Measurements from ENCODE around the gene RNU5B-1.

The RNU5B-1 gene

DNA sequence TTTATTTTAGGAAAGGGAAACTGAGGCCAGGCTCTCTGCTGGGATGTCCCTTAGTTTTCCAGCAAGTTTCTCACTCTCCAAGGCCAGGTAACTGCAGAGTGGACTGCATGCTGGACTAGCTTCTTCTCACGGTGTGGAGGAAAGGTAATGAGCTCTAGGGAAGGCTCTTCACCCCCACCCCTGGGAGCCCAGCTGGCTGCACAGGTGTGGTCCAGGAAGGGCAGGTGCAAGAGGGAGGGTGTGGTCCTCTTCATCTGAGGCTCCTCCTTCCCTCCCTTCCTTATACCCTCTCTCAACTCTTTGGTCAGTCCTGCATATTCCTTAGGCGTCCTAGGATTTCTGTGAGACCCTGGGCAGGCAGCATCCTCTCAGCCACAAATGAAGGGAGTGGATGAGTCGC, 33.9 kb downstream of the RNU5B-1 start:
- H3K27ac ChIP-seq: no peak overlapping the region
- TF ChIP-seq CTCF (IDR thresholded peaks at IDR 0.05) (no peak), ZFX (IDR thresholded peaks at IDR 0.05; ENCODE audit: borderline replicate concordance) (no peak)

GRCh38 chr15:65338823-65339222, 34.3 kb downstream of the RNU5B-1 start:
- H3K27ac ChIP-seq: no peak overlapping the region
- TF ChIP-seq ZFX (IDR thresholded peaks at IDR 0.05; ENCODE audit: borderline replicate concordance) (no peak), CTCF (IDR thresholded peaks at IDR 0.05) (no peak)

GRCh38 chr15:65339416-65339815, 34.9 kb downstream of the RNU5B-1 start:
- no peak for TF ChIP-seq ZFX (IDR thresholded peaks at IDR 0.05; ENCODE audit: borderline replicate concordance)
- no peak for TF ChIP-seq CTCF (IDR thresholded peaks at IDR 0.05)
- no peak overlapping the region for H3K27ac ChIP-seq

- TF ChIP-seq ZFX (IDR thresholded peaks at IDR 0.05; ENCODE audit: borderline replicate concordance) (no peak), CTCF (IDR thresholded peaks at IDR 0.05) (no peak)
Observed at GRCh38 chr15:65339920-65340319, 35.4 kb downstream of the RNU5B-1 start.

DNA sequence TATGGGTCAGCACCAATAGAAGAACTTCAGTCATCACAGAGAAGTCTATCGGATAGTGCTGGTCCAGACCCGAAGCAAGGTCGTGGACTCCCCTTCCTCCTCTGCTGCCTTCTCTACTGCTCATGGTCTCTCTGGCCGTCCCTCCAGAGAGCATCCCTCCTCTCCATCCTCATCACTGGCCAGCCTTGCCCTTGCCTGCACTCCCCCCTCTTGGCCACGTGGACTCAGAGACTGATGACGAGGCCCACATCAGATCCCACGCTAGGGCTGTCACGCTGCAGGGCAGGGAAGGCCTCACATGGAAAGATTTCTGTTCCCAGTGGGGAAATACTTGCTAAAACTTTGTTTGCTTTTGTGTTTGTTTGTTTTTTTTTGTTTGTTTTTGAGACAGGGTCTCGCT, 38.0 kb downstream of the RNU5B-1 start:
- TF ChIP-seq CTCF (IDR thresholded peaks at IDR 0.05): no peak
- no peak for TF ChIP-seq ZFX (IDR thresholded peaks at IDR 0.05; ENCODE audit: borderline replicate concordance)
- H3K27ac ChIP-seq: no peak overlapping the region

More at GRCh38 chr15:65339920-65340319, 35.4 kb downstream of the RNU5B-1 start:
- no peak overlapping the region for H3K27ac ChIP-seq

DNA sequence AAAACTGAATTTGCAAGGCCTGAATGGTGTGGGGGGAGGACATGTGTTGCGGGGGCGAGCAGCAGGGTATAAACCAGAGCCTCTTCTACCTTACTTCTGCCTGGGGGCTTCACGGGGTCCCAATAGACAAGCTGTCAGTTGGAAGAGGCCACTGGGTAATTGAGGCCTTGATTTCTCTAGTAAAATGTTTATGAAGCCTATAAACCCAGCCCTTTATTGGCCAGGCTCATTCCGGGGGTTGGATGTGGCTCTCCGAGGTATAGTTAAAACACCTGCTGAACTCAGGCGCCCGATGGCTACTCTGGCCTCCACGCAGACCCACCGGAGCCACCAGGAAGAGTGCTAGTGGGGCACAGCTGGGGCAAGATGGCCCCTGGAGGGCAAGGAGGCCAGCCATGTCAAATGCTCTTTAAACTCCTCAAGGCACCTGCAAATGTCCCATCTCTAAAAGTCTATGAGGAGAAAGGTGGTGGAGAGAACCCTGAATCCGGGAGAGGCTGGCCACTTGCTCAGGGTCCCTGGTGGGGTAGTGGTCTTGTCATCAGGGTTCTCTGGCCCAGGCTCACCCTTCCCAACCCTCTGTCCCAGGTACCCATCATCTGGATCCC, 39.0 kb downstream of the RNU5B-1 start:
- no peak for TF ChIP-seq CTCF (IDR thresholded peaks at IDR 0.05)
- TF ChIP-seq ZFX (IDR thresholded peaks at IDR 0.05; ENCODE audit: borderline replicate concordance): no peak
- H3K27ac ChIP-seq: no peak overlapping the region

DNA sequence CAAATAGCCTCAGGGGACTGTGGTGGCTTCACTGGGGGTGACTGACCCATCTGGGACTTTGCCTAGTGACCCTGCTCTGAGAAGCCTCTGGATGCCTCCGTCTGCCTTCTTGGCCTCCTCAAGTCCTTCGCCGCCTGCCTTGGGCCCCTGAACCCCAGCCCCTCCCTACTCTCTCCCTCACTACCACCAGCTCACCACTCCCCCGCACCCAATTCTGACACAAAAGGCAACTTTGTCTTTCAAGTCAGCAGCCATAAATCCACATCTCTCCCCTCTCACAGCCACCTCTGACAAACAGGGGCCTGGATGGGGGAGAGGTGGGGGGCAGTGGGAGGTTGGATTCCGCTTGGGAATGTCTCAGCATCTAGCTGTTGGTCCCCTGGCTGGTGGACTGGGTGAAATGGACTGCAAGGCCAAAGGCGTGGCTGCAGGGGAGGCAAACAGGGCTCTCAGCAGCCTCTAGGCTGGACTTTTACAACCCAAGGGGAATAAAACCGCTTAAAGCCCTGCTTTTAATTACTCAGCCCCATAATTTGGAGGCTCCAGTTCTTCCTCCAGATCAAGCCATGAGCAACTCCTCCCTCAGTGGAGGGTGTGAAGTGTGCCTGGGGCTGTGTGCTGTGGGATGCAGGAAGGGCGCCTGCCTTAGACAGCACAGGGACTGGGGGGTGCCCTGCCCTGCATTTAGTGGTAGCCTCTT, 39.9 kb downstream of the RNU5B-1 start:
- TF ChIP-seq CTCF (IDR thresholded peaks at IDR 0.05) (no peak), ZFX (IDR thresholded peaks at IDR 0.05; ENCODE audit: borderline replicate concordance) (no peak)
- H3K27ac ChIP-seq: no peak overlapping the region

Measured in 22Rv1 (cell line).